ENCODE measurements around the gene MAP7.
"Not testable (repeated sequence)": the region's sequence is repeated elsewhere in the genome, so short reads cannot be mapped to it uniquely, and the experiment has no call there.

The MAP7 gene

DNA sequence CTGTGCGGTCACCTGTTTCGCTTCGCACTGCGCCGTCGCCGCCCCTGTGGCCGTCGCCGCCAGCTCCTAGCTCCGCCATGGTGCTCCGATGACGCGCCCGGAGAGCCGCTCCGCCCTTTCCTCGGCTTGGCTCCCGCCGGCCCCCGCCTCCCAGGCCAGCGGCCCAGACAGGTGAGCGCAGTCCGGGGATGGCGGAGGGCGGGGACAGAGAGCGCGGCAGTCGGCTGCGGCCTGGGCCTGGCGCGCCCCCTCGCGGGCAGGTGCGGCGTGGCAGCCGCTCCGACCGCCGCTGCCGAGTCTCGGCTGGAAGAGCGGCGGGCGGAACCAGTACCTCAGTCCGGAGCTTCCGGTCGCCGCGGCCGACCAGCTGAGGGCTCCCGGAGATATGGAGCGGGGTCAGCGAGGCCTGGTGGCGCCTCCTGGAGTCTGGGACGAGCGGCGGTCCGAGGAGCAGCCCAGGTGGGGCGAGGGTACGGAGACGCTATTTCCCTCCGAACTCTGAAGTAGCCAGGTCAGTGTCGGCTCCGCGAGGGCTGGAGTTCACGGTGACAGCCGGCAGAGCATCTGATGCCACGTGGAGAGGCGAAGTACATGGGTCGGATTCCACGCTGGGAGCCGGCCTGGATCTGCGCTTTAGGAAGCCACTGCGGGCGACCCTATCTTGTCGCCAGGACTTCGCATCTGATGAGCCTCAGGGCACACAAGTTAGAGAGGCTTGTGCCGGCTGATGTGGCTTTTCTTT is at the start of gene MAP7:
Gene MAP7 (minus strand): TSS at position 93 of the 742 bp plus-strand sequence. CDS start 14 bp downstream, at position 79.
- no peak for DNase-seq

GRCh38 chr6:136599329-136600011 is 49.2 kb upstream of the MAP7 start:
- no peak for DNase-seq

DNA sequence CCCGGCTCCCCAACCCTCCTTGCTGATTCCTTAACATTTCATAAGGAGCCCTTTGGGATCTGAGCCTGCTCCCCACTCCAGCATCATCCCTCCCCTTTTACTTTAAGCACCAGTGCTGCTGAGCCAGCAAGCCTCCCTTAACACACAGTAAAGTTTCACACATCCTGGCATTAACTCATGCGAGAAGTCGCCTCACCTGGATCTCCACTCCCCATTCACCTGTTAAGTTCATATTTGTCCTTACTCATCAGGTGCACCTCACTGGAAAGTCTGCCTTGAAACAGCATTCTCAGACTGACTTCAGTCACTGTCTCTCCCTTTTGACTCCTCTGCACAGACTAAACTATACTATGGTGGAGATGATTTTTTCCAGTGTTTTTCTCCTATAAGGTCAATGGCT is 47.8 kb upstream of the MAP7 start:
- no peak for DNase-seq

GRCh38 chr6:136594671-136595070 is 44.4 kb upstream of the MAP7 start:
- DNase-seq = no peak

DNA sequence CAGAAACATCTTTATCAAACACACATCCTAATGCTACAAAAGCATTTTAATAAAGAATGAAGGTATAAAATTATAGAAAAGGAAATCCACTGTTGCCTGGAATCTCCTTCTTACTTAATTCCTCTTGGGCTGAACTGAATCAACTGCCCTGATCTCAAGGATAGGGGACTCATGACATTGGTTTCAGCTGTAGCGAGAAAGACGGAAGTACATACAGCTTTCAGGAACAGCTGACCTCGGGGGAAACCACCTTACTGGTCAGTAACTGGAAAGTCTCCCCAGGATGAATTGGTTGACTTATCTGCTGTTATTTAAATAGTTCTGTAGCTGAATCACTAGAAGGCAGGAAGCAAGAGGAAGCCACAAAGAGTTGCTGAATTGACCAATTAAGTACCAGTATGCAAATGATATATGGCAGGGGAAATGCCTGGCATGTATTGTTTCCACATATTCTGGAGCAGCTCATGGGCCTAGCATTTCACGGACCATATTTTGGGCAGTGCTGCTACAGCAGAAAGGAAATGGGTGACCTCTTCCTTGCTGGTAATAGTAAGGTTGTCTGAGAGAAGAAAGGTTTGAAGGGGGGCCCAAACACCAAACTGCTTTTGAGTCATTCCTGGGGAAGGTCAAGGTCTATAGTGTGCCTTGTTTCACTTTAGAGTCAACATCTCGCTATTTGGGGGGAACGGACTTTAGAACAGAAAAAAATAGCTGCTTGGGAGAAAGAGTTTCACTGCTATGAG is 43.7 kb upstream of the MAP7 start:
- peak; percentile 95 for DNase-seq

DNA sequence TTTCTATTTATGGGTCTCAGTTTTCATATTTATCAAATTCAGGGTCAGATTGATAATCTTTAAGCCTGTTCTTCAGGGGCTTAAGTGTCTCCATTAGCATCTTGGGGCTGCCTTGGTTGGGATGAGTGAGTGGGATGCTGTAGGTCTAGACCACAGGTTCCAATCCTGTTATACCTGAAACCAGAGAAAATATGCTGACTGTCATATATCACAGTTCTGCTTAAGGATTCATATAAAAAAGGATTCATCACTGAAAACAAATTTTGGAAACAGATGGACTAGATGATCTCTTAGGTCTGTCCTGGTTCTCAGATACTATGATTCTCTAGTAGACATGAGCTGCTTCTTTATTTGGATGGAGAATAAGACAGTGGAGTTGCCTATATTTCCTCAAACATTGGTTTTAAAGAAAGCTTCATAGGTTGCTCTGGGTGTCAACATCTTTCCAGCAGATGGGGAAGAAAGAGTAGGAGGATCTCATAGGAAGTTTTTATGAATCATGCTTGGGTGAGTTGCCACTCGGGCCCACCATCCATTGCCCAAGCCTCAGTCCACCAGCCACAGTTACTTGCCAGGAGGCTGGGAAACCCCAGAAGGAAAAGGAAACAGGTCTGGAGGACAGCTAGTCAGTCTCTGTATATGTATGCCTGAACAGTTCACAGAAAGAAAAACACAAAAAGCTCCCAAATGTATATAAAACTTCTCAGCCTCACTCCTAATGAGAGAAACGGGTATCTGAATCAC is 42.9 kb upstream of the MAP7 start:
- DNase-seq = no peak

DNA sequence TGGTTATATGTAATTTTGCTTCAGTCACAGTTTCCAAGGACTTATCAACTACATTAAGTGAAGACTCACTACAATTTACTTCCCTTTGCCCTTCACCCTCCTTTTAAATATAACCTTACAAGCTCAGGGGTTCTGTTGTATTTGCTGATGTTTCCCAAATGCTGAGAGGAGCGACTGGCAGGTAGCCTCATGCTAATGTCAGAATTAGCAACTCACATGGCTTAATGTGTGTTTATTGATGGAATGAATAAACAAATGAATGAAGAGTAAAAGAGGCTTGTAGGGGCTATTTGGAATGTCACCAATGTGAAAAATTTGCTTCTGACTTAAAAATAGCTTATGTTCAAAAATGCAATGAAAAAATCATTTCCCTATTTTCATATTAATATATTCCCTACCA is 41.4 kb upstream of the MAP7 start:
- no peak for DNase-seq

DNA sequence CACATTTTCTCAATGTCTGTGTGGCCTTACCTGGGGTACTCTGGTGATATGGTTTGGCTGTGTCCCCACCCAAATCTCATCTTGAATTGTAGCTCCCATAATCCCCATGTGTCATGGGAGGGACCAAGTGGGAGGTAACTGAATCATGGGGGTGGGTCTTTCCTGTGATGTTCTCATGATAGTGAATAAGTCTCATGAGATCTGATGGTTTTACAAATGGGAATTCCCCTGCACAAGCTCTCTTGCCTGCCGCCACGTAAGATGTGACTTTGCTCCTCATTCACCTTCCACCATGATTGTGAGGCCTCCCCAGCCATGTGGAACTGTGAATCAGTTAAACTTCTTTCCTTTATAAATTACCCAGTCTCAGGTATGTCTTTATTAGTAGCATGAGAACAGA is 40.6 kb upstream of the MAP7 start:
- DNase-seq = not testable (repeated sequence)

DNA sequence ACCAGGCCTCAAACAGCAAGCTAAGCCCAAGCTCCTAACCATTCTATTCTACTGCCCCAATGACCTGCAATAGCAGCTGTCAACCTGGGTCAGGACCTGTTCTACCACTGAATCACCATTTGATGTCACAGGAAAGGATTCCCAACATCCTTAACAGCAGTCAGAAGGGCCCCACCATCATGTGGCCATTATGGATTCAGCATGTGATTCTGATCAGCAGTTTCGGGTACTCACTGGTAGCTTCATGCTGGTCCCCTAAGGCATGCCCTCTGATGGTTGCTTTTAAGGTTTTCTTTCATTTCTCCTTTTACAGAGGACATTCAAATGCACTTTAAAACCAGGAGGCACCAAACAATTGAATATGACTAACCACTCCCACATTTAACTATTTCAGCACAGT is 37.3 kb upstream of the MAP7 start:
- DNase-seq = no peak

- DNase-seq = no peak
Measured at GRCh38 chr6:136586295-136586694, 36.1 kb upstream of the MAP7 start.

- not testable (repeated sequence) for DNase-seq
Measured at GRCh38 chr6:136585523-136585922, 35.3 kb upstream of the MAP7 start.

DNA sequence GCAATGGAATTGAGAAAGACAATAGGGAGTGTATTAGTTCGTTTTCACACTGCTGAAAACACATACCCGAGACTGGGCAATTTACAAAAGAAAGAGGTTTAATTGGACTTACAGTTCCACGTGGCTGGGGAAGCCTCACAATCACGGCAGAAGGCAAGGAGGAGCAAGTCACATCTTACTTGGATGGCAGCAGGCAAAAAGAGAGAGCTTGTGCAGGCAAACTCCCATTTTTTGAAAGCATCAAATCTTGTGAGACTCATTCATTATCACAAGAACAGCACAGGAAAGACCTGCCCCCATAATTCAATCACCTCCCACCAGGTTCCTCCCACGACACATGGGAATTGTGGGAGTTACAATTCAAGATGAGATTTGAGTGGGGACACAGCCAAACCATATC is 34.1 kb upstream of the MAP7 start:
- not testable (repeated sequence) for DNase-seq

DNA sequence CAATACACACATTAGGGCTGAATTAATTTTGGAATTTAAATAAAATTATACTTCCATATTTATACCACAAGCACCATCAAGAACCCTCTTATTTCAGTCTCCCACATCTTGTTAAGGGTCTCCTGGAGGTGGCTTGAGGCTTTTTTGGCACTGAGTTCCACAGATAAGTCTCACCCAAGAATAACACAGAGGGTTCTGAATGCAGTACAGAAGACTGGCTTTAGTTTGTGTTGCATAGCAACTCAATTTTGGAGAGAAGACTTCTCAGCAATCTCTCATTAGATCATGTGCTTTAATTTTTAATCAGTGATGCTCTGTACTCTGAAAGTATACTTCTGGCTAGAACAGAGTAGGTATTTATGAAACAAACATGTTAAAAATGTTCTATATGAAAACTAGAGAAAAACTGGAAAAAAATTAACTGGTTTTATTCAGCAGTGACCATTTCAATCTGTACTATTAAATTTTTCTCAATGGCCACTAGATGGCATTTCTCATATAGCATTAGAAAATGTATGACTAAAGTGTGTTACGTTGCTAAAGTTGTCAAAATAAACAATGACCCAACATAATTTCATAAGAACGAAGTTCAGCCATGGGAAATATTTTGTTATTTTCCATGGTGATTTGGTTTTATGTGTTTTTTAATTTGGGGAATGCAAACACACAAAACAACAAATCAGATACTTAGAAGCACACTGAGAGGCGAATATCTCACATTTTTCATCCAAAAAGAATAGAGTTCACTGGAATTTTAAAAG is 32.7 kb upstream of the MAP7 start:
- DNase-seq = peak; percentile 19

- DNase-seq = no peak
Measured at GRCh38 chr6:136579800-136580199, 29.6 kb upstream of the MAP7 start.

- no peak for DNase-seq
Measured at GRCh38 chr6:136576821-136577220, 26.6 kb upstream of the MAP7 start.

DNA sequence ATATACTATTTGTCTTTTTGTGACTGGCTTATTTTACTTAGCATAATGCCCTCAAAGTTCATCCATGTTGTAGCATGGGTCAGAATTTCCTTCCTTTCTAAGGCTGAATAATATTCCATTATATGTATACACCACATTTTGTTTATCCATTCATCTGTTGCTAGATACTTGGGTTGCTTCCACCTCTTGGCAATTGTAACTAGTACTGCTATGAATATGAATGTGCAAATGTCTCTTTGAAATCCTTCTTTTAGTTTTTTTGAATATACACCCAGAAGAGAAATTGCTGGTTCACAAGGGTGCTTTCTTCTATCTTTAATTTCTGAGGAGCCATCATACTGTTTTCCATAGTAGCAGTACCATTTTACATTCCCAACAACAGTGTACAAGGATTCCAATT is 21.3 kb upstream of the MAP7 start:
- DNase-seq = no peak

DNA sequence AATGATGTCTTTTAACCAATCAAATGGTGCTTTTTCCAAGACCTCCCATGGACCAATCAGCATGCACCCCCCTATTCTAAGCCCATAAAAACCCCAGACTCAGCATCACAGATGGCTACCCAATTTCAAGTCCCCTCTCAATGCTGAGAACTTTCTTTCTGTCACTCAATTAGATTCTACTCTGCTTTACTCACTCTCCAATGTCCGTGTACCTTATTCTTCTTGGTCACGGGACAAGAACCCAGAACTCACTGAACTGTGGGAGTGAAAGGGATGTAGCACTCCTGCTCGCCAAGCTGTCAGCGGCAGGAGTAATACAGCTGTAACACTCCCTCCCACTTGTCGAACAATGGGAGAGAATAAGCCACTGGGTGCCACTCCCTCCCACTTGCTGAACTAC is 20.8 kb upstream of the MAP7 start:
- DNase-seq = no peak

- no peak for DNase-seq
Measured at GRCh38 chr6:136568129-136568528, 17.9 kb upstream of the MAP7 start.

GRCh38 chr6:136567688-136568087 is 17.5 kb upstream of the MAP7 start:
- DNase-seq = no peak

GRCh38 chr6:136566851-136567250 is 16.6 kb upstream of the MAP7 start:
- DNase-seq = peak; percentile 67

DNA sequence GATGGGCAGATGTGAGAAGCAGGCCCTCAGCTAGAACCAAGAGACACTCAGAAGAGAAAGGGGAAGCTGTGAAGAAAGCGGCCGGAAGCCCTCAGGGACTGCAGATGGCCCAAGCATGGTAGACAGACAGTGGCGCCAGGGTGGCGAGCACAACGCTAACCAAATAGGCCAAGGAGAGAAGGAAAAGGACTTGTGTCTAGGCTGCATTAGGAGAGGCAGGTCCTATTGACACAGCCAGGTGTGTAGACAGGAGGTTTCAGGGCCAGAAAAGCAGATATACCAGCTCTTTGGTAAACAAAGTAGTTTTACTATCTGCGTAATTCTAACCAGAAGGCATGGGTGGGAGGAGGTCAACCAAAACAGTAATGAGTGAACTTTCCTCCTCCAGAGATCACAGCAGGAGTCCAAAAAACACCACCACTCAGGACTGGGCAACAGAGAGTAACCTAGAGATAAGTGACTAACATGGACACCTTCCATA is 15.8 kb upstream of the MAP7 start:
- peak; percentile 87 for DNase-seq

DNA sequence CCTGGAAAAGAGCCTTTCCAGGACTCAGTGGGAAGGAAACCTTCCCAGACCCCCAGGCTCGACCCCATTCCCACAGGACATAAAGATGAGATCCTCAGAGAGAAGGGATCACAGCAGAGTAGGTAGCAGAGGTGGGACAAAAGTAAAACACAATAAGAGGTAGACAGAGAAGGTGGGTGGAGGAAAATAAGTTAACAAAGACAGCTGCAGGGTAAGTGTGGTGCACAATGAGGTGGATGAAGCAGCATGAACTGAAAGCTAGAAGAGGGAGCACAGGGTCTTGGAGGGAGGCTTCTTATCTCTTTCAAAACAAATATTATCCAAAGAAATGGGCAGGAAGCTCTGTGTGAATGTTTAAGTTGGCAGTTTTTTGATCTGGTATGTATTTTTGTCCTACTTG is 14.0 kb upstream of the MAP7 start:
- DNase-seq = no peak

Measured in GF-D8 (cell line).